Kasumi-1 (cell line): ENCODE measurements around the gene LRRC59.
"Not testable (repeated sequence)": the region's sequence is repeated elsewhere in the genome, so short reads cannot be mapped to it uniquely, and the experiment has no call there.

ENCODE experiments used
- DNase-seq, 2 experiments: peaks; one replicate each; lab custom pipeline; 2025; lab: John Stamatoyannopoulos, UW

Gene LRRC59

GRCh38 chr17:50397111-50397918 is at the start of gene LRRC59:
TSS of gene LRRC59 (minus strand) at chr17:50397523. CDS start at chr17:50397317, 206 bp downstream.
- peak; percentile 92 to 93 for DNase-seq

DNA sequence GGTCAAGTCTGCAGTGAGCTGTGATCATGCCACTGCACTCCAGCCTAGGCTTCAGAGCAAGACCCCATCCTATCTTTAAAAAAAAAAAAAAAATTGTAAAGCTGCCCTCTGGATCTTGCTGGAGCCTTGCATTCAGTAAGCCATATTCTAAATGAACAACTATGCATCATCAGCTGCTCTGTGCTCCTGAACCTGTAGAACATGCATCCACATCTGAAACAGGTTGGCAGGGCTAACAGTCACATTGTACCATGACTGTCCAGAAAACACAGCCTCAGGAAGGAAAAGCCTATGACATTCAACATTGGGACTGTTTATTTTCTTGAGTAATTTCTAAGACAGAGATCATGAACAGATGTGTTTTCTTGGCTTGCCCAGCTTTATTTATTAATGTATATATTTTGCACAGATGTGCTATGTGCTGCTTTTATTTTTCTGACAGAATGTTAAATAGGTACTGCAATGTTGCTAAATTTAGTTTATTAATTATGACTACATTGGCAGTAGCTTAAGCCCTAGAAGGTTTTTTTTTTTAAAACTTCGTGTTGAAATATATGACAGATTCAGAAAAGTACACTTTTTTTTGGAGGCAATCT is 48.5 kb upstream of the LRRC59 start:
- no peak for DNase-seq

- no peak for DNase-seq
These were observed 47.8 kb upstream of the LRRC59 start for GRCh38 chr17:50444841-50445715.

DNA sequence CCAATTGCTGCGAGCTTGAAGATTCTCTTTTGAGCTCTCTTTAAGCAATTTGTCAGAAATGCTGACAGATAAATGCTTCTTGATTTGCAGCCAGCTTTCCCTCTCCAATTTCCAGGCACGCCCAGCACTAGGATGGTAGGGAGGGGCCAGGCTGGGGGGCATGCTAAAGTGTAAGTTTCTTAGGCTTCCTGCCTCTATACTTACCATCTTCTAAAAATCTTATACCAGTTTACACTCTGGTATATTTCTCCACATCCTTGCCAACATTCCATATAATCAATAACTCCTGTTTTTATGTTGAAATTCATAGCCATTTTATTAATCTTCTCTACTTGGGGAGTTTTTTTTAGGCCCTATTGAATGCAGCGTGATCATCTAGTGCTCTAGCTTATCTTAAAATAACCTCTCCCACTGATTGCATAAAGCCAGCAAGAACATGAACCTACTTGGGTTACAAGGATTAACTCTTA is 46.2 kb upstream of the LRRC59 start:
- no peak for DNase-seq

DNA sequence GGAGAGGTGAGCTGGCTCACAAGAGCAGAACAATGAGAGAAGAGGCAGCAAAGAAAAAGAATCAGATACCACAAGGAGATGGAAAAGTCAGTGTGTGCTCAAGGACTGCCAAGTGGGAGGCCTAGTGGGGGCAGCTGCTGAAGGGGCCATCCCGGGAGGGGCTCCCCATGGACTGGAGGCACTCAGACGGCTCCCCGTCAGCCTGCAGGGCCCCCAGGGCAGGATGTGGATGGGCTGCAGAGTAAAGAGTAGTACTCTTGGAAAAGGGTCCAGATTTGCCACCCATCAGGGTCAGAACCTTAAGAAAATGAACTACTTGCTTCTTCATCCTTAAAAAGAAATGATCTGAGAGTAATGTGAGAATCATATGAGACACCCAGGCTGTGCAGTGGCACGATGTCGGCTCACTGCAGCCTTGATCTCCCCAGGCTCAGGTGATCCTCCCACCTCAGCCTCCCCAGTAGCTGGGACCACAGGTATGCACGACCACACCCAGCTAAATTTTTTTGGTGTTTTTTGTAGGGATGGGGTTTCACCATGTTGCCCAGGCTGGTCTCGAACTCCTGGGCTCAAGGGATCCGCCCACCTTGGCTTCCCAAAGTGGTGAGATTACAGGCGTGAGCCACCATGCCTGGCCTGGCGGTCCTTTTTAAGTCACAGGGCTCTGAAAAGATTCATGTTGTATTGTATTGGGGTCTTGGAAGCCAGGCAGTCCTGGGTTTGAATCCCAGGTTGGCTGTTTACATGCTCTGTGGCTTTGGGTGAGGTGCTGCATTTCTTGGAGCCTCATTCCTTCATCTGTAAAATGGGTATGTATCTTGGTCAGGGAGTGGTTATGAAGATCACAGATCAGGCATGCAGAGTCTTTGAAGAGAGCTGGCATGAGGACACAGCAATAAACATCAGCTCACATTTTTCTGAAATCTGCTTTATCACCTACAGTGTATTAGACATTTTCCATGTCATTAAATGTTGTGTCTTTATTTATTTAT is 43.8 kb upstream of the LRRC59 start:
- no peak for DNase-seq

DNA sequence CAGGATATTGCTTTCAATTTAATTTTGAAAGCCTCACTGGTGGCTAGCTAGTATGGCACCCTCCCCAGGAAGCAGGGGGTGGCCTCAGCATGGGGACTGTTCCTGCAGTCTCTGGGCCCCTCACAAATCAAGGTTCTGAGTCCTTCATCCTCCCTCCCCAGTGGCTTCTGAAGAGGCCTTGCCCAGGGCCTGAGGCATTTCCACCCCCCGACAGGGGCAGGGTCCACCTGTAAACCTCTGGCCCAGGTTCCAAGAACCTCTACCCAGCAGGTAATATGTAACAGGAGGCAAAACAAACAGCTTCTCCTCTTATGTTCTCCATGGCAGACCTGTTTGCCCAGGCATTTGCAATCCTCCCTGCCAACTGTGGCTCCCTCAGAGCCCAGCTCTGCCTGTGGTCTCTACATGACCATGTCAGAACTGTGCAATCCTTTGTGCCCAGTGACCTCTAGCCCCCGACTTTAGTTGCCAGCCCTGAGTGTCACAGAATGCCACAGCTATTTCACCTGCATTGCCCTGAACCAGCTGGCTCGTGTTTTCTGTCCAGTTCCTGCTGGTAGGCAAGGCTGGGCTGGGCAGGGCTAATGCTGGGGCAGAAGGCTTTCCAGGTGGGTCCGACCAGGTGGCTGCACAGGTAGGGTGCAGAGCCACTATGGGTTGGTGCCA is 43.0 kb upstream of the LRRC59 start:
- DNase-seq: no peak

DNA sequence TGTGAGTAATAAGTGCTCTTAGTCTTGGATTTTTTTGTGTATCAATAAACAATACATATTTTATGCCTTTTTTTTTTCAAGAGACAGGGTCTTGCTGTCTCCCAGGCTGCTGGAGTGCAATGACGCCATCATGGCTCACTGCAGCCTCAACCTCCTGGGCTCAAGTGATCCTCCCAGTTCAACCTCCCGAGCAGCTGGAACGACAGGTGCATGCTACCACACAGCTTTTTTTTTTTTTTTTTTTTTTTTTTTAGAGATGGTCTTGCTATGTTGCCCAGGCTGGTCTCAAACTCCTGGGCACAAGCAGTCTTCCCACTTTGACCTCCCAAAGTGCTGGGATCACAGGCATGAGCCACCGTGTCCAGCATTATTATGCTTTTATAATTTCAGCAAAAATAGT is 41.7 kb upstream of the LRRC59 start:
- no peak for DNase-seq

GRCh38 chr17:50437409-50437808 is 40.1 kb upstream of the LRRC59 start:
- DNase-seq: no peak

DNA sequence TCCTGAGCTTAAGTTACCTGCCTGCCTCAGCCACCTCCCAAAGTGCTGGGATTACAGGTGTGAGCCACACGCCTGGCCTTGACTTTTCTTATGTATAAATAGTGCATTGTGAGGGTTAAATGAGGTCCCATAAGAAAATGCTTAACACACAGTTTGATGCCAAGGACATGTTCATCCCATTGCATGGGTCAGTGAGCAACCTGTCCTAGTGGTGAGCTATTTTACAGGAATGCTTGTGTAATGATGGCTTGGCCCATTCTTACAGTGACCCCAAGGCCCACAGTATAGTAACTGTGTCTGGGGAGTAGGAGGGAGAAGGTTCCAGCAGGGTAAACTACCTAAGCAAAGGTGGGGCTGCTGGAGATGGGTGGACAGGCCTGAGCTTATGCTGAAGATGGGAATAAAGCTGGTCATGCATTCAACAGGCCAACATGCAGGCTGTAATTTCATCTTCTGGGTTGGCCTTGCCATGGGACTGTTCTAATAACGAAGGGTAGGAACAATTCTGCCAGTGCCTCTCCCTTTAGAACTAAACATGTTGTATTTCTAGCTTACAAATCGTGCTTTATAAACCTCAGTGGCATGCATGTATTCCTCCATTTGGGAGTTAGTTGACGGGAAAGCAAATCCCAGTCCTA is 34.9 kb upstream of the LRRC59 start:
- no peak for DNase-seq

DNA sequence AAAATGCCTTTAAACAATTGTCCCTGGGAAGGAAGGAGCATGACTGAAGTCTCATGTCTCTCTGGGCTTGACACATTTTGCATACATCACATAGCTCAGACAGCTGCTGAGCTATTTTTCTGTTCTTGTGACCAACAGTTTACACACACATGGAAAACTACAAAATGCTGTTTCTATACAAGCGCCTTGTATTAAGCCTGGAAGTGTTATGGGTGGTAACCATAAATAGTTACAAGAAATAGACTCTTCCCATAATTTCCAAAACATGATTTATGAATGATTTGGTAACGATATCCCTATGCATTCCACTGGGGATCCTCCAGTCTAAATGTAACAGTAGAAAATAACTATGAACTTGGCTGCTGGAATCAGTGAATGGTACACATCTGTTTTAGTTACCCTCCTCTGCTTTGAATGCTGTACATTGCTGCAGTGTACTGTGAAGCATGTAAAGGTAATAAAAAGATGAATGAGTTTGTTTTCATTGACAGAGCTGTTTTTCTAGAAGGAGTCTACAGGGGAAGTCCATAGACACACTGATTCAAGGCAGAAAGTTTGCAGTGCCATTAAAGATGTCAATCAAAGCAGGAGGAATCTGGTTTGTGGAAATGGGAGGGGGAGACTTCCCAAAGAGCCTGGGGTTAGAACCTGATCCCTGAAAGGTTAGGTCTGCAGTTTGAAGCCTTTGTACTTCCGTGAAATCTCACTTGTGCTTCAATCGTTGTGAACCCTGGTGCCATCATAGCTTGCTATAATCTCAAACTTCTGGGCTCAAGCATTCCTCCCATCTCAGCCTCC is 33.7 kb upstream of the LRRC59 start:
- no peak for DNase-seq

GRCh38 chr17:50429793-50430192 is 32.5 kb upstream of the LRRC59 start:
- DNase-seq: no peak

- no peak for DNase-seq
These were observed 31.6 kb upstream of the LRRC59 start for GRCh38 chr17:50428831-50429424.

DNA sequence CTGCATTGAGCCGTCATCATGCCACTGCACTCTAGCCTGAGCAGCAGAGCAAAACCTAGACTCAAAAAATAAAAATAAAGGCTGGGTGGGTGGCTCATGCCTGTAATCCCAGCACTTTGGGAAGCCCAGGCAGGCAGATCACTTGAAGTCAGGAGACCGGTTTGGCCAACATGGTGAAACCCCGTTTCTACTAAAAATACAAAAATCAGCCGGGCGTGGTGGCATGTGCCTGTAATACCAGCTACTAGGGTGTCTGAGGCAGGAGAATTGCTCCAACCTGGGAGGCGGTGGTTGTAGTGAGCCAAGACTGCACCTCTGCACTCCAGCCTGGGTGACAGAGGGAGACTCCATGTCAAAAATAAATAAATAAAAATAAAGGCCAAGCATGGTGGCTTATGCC is 30.8 kb upstream of the LRRC59 start:
- DNase-seq: not testable (repeated sequence)

DNA sequence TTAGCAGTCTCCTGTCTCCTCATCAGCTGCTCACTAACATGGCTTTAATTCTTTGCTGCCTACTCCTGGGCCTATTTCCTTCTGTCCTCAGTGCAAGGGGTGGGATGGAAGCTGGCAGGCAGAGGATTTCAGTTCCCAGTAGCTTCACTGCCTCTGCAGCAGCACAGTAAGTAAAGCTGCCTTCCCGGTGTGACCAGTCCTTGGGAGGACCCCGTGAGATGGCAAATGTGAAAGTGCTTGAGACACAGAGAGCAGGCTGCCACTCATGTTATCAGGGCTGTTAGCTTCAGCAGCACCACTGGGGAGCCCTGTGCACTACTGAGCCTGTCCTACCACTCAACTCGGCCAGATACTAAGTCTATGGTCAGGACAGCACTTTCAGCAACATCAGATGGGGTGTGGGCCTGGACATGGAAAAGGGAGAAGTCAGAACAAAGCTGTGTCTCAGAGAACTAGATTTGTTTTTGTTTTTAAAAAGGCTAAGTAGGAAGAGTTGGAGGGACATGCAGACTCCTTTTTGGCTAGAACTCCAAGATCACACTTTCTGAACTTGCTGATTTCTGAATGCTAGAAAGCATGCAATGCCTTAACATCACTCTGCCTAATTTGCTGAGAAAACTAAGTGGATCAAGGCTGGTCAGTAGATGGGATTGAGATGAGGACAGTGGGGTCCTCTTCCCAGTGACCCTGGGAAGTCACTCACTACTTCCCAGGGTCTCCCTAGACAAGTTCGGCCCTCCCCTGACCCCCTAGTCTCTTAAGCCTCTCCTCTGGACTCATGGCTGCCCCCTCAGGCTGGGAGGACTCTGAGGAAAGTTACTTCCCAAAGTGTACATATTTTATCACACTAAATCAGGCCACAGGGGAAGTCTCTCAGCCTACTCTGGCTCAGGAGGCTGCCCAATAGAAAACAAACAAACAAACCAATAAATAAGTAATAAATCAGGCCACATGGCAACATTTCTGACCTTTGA is 29.8 kb upstream of the LRRC59 start:
- peak; percentile 71 to 75 for DNase-seq

DNA sequence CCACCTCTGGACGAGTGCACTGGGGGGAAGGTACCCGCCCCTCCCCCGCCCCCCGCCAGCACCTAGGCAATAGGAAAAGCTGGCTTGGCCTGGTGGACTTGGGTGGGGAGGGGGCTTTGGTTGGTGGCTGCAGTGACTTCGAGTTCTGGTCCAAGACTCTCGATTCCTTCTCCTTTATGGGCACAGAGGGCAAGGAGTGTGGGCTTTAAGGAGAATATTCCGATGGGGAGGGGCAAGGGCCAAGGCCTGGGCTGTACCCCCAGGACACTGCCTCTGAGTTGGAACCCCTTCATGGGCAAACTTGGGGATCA is 29.1 kb upstream of the LRRC59 start:
- DNase-seq: no peak

DNA sequence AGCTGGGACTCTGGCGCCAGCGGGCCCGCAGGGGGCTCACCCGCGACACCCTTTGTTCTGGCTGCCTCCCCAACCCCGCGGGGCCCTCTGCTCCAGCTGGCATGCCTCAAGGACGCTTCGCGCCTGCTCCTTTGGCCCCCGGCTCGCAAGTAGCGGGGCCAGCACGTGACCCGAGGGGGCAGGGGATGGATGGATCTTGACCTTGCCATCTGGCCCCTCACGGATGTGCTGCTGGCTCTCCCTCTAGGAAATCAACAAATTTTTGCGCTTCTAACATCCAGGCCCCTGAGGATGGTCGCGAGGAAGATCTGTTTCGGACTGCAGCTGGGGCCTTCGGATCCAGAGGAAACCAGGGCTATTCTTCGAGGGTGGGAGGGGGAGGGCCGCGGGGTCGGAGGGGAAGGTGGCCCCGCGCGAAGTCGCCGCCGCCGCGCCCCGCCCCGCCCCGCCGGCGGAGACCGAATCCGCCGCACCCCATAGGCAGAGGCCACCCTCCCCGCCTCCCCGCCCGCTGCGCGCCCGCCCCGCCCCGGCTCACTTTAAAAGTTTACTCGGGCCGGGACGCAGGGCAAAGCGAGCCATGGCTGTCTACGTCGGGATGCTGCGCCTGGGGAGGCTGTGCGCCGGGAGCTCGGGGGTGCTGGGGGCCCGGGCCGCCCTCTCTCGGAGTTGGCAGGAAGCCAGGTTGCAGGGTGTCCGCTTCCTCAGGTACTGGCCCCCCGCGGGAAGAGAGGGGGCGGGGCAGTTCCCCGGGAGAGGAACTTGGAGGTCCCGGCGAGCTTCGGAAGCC is 28.6 kb upstream of the LRRC59 start, which contains the start of gene ACSF2:
Gene ACSF2, plus strand, starts transcription at position 537 of the 790 bp plus-strand sequence. Its CDS starts 44 bp downstream, at position 581.
- peak; percentile 80 to 86 for DNase-seq
